ENCODE data around the gene PPP1R12B.
A peak's percentile ranks its signal among the peaks of the same experiment; 100 is the strongest.

PPP1R12B gene

GRCh38 chr1:202310746-202311145, 37.8 kb upstream of the PPP1R12B start:
- TF ChIP-seq CTCF (IDR thresholded peaks at IDR 0.05; ENCODE audit: low read depth, low read length): no peak

GRCh38 chr1:202311875-202312635, 36.4 kb upstream of the PPP1R12B start:
- no peak for TF ChIP-seq CTCF (IDR thresholded peaks at IDR 0.05; ENCODE audit: low read depth, low read length)
- no peak overlapping the region for H3K4me3 ChIP-seq (ENCODE audit: low read depth, low read length)

More at GRCh38 chr1:202310746-202311145, 37.8 kb upstream of the PPP1R12B start:
- H3K4me3 ChIP-seq (ENCODE audit: low read depth, low read length): no peak overlapping the region

GRCh38 chr1:202315576-202316168, 32.8 kb upstream of the PPP1R12B start:
- TF ChIP-seq CTCF (IDR thresholded peaks at IDR 0.05; ENCODE audit: low read depth, low read length): peak; percentile 95
- H3K4me3 ChIP-seq (ENCODE audit: low read depth, low read length): no peak overlapping the region

GRCh38 chr1:202316186-202316585, 32.3 kb upstream of the PPP1R12B start:
- TF ChIP-seq CTCF (IDR thresholded peaks at IDR 0.05; ENCODE audit: low read depth, low read length): no peak
- no peak overlapping the region for H3K4me3 ChIP-seq (ENCODE audit: low read depth, low read length)

- no peak for TF ChIP-seq CTCF (IDR thresholded peaks at IDR 0.05; ENCODE audit: low read depth, low read length)
- no peak overlapping the region for H3K4me3 ChIP-seq (ENCODE audit: low read depth, low read length)
Observed at GRCh38 chr1:202317941-202318925, 30.3 kb upstream of the PPP1R12B start.

GRCh38 chr1:202319381-202320080, 29.0 kb upstream of the PPP1R12B start:
- TF ChIP-seq CTCF (IDR thresholded peaks at IDR 0.05; ENCODE audit: low read depth, low read length): no peak
- H3K4me3 ChIP-seq (ENCODE audit: low read depth, low read length): no peak overlapping the region
